NCI-H345 (cell line): ENCODE measurements around the gene AGO4.
"Not testable (repeated sequence)": the region's sequence is repeated elsewhere in the genome, so short reads cannot be mapped to it uniquely, and the experiment has no call there.

Source experiments
- DNase-seq: peaks from one replicate; lab custom pipeline; 2025; lab: John Stamatoyannopoulos, UW

The AGO4 gene

DNA sequence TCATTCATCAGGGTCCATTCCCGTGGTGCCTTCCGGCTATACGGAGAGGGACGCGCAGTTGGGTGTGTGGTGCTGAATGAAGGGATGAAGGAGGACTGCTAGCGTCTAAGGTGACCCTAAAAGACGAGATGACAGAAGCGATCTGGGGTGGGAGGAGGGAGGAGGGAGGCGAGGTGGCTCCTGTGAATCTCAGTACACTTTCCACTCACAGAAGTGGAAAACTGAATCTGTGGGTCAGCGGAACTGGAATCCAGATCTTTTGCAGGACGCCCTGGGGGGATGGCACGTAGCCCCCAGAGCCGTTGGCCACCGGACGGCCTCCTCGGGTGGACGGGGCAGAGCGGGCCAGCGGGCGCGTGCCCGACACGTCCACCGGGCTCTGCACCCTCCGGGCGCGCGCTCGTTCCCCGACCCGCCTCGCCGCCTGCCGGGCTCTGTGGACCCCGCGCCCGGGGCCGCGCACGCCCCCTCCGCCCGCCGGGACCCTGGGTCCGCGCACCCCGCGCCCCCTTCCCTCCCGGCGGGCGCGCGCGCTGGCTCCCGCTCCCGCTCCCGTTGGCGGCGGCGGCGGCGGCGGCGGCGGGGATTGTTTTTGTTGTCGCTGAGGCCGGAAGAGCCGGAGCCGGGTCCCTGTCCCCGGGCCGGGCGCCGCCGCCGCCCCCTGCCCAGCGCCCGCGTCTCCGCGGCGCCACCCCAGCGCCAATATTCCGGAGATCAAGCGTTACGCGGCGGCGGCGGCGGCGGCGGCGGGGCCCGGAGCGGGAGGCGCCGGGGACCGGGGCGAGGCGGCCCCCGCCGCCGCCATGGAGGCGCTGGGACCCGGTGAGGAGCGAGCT lies at the start of gene AGO4:
AGO4 (plus strand) TSS at position 403 of the 836 bp plus-strand sequence; CDS start at position 804, 401 bp downstream.
- DNase-seq = peak; percentile 59

DNA sequence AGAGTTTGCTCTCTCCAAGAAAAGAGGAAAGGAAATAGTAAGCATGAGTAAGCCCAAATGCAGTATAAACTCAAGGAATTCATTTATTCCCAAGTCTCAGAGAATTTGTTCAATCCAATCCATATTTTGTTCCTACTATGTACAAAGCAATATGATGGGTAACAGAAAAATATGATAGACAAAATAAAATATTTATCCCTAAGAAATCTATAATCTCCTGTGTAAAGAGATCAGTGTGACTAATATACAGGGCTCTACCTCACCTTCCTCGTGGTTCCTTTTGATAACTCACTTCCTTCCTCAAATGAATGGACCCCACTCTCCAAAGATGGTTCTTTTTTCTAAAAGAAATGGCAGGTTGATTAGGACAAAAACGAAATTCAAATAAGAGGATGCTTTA lies 45.7 kb upstream of the AGO4 start:
- DNase-seq = no peak

DNA sequence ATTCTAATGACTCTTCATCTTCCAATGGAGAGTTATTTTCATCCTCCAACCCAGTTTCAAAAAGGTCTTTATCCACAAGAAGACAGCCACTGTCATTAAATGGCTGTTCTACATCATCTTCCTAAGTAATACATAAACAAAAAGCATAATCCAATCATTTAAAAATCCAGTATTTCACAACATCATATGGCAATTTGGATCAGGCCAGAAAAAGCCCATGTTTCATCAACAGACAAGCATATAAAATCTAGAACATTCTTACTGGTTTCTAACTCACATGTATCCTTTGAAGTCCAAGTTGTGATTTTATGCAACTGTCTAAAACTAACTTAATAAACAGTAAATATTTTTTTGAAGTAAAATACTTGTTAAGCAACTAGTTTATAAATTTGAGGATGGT lies 44.6 kb upstream of the AGO4 start:
- no peak for DNase-seq

DNA sequence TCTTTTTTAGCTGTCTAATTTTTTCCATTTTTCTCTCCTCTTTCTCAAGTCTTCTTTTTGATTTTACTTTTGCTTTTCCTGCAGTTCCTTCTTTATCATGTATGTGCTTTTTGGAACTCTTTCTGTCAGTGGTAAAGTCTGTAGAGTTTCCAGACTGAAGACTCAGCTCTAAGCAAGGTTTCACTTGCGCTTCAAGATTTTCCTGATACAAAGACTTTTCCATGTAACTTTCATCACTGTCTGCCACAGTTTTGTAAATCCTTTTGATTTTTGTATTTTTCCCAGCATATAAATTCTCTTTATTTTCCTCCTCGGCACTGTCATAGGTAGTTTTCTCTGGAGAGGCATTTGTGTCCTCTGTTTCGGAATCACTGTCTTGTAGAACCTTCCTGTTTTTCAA lies 43.5 kb upstream of the AGO4 start:
- no peak for DNase-seq

DNA sequence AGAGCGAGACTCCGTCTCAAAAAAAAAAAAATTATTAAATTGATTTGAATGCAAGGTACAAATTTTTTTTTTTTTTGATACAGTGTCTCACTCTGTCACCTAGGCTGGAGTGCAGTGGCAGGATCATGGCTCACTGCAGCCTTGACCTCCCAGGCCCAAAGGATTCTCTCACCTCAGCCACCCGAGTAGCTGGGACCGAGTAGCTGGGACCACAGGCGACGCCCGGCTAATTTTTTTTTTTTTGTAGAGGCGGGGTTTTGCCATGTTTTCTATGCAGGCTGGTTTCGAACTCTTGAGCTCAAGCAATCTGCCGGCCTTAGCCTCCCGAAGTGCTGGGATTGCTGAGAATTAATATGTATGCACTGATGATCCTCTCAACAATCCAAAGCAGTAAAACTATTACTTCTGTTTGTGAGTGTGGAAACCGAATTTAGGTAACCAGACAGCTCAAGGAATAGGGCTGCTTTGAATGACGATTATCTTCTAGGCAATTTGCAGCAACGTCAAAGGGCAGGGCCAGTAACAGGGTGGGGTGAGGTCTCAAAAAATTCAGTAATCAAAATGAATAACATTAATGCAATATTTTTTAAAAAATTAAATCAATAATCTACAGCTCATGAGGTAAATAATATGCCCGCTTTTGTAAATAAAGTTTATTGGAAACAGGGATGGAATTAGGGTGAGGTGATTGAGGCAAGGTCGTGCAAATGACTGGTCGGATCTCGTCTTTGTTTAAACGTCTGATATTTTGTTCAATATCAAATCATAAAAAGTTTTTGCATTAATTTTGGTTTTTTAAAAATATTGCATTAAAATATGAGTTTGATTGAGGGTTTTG lies 39.2 kb upstream of the AGO4 start:
- no peak for DNase-seq

DNA sequence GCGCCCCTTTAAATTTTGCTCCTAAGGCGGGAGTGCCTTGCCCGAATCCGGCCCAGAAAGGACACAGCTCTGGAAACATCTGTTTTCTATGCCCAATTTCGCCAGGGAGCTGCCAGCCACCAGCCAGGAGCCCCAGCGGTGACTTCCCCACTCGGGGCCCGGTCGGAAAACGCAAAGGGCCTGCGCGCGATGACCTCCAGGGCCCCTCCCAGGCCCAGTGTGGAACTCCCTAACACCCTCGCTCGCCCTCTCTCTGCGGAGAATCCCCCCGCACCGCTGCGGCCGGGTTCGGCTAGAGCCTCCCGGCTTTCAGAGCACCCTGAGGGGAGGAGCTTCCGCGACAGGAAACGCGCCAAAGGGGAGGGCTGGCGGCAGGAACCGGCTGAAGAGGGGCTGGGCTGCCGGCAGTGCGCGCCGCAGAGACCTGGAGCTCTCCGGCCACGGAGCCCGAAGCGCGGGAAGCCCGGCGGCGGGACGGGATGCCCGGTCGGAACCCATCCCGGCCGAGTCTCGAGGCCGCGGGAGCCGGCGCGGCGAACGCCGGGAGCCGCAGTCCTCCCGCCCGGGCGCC lies 38.5 kb upstream of the AGO4 start:
- peak; percentile 87 for DNase-seq

DNA sequence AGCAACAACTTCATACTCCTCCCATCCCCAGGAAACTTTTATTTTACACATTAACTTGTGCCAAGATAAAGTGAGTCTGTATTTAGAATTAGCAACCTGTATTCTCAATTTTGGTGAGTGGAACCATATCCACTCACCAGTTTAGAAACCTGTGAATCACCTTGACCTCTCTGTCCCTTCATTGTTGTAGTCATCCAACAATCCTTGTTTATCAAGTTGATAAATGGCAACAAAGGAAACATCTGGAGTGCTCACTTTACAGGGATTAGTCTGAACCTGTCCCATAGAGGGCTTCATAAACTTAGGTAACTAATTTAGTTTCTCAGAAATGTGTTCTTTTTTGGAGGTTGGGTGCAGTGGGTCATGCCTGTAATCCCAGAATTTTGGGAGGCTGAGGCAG lies 34.1 kb upstream of the AGO4 start:
- DNase-seq = no peak

DNA sequence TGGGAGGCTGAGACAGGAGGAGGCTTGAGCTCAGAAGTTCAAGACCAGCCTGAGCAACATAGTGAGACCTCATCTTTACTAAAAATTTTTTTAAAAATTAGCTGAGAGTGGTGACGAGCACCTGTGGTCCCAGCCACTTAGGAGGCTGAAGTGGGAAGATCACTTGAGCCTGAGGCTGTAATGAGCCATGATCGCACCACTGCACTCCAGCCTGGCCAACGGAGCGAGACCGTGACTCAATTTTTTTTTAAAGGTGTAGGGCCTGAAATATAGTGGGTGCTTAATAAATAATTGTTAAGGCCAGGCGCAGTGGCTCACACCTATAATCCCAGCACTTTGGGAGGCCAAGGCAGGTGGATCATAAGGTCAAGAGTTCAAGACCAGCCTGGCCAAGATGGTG lies 31.6 kb upstream of the AGO4 start:
- not testable (repeated sequence) for DNase-seq

DNA sequence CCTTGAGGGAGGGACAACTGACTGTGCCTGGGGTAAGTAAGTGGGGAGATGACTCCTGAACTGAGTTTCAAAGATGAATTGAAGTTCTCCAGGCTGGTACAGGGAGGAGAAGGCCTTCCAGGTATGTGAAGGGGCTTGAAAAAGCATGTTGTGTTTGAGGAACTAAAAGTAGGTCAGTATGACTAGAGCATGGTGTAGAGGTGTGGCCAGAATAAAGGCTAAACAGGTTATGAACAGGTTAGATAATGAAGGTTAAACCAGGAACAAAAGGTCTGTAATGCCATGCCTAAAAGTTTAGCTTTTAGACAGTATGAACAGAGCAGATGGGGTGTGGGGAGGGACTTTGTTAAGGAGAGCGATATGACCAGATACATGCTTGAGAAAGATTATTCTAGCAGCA lies 30.7 kb upstream of the AGO4 start:
- DNase-seq = no peak

DNA sequence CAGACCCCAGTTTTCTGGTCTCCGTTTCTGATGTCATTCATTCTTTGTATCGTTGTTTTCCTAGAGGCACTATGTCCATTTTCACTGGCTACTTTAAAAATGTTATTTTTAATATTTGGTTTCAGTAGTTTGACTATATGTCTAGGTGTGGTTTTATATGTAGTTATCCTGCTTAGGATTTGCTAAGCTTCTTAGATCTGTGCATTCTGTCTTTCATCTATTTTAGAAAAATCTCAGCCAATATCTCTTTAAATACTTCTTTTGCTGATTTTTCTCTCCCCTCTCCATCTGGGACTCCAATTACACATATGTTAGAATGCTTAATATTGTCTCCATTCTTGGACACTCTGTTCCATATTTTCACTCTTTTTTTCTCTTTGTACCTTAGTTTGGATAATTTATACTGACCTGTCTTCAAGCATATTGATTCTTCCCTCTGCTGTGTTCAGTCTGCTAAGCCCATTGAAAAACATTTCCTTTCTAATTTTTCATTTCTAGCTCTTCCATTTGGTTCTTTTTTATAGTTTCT lies 24.7 kb upstream of the AGO4 start:
- DNase-seq = no peak

DNA sequence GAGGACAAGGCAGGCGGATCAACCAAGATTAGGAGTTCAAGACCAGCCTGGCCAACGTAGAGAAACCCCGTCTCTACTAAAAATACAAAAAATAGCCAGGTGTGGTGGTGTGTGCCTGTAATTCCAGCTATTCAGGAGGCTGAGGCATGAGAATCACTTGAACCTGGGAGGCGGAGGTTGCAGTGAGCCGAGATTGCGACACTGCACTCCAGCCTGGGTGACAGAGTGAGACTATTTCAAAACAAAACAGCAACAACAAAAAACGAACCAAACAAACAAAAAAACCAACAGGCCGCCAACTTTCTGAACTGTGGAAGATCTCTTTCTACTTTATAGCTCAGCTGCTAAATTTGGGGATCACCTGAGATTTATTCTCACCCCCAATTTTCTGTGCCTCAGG lies 23.5 kb upstream of the AGO4 start:
- DNase-seq = not testable (repeated sequence)

DNA sequence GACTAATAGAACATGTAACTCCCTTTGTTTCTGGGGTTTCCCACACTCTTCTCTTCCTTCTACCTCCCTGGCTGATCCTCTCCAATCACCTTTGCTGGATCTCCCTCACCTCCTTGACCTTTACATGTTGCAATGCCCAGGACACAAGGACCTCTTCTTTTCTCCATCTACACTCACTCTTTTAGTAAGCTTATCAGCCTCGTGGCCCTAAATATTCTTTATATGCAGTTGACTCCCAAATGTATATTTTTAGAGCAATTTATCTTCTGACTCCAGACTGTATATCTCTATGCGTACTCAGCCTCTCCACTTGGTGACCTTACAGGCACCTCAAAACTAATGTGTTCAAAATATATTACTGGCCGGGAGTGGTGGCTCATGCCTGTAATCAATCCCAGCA lies 19.7 kb upstream of the AGO4 start:
- DNase-seq = no peak

DNA sequence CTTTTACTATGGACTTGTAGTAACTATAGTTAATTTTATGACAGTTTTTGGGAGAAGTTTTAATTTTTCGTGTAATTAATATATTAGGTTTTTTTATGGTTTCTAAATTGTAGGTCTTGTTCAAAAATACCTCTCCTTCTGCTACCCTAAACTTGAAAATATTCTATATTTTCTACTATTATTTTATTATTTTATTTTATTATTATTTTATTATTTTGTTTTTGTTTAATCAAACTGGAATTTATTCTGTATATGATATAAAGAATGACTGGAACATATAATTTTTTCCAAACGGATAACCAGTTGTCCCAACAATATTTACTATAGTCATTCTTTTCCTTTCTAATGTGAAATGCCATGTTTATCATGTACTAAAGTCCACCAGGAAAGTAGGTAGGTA lies 17.1 kb upstream of the AGO4 start:
- no peak for DNase-seq

DNA sequence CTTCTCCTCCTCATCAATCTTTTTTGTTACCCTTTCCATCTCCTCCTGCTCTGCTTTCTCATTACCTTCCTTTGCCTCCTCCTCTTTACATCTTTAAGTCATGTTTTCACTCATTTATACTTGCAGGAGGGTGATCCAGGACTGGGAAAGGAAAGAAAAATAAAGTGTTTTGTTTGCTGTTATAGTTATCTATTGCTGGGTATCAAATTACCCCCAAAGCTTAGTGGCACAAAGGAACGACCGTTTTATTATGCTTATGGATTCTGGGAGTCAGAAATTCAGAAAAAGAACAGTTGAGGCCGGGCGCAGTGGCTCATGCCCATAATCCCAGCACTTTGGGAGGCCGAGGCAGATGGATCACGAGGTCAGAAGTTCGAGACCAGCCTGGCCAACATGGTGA lies 12.5 kb upstream of the AGO4 start:
- DNase-seq = no peak

DNA sequence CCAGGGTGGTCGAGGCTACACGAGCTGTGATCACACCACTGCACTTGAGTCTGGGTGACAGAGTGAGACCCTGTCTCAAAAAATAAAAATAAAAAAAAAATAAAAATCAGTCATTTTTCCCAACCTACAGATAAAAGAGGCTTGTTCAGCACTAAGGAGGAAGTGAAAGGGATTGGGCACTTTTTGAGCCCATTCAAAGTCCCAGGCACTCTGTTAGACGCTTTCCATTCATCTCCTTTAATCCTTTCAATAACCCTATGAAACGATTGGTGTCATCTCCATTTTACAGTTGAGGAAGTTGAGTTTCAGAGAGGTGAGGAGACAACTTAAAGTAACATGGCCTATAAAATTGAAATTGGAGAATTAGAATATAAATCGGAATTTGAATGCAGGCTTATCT lies 10.4 kb upstream of the AGO4 start:
- DNase-seq = no peak

DNA sequence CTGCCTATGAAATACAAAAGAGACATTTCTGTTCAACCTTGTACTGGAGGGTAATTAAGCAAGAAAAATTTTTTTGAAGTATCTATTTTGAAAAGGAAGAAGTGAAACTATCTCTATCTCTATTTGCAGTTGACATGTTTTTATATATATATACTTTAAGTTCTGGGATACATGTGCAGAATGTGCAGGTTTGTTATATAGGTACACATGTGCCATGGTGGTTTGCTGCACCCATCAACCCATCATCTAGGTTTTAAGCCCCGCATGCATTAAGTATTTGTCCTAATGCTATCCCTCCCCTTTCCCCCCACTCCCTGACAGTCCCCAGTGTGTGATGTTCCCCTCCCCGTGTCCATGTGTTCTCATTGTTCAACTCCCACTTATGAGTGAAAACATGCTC lies 9.8 kb upstream of the AGO4 start:
- not testable (repeated sequence) for DNase-seq

DNA sequence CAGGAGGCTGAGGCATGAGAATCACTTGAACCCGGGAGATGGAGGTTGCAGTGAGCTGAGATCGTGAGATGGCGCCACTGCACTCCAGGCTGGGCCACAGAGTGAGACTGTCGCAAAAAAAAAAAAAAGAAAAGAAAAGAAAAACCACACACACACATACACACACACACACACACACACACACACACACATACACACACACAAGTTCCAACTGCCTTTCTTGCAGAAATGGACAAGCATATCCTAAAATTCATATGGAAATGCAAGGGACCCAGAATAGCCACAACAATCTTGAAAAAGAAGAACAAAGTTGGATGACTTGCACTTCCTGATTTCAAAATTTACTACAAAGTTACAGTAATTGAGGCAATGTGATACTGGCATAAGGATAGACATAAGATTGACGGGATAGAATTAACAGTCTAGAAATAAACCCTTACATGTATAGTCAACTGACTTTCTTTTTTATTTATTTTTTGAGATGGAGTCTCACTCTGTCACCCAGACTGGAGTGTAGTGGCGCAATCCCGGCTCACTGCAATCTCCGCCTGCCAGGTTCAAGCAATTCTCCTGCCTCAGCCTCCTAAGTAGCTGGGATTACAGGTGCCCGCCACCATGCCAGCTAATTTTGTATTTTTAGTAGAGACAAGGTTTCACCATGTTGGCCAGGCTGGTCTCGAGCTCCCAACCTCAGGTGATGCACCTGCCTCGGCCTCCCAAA lies 7.5 kb upstream of the AGO4 start:
- DNase-seq = not testable (repeated sequence)

DNA sequence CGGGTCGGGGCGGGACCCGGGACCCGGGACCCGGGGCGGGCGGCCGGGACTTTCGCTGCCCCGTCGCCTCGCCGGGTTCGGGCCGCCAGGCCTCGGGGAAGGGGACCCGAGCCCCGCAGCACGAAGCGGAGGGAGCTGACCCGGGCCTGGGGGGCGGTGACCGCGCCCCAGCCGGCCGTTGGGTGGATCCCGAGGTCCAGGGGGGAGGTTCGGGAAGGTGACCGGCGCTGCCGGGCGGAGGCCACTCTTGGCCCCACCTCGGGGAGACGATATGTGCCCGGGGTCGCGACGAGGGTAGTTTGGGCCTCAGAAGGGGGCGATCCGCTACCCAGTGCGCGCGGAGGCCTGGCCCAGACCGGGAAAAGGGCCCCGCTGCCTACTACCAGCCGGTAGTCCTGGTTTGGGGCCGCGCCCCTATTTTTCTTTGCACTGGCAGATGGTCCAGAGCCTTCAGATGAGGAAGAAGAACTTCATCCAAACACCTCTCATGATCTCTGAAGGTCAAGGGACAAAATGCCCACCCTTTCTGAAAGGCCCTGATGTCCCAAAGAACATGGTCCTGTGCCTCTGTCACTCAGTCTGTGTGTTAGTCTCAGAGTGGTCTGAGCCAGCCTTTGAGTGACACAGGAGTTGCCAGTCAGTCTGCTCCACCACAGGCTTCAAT lies 766 bp downstream of the AGO4 start:
- DNase-seq = no peak

DNA sequence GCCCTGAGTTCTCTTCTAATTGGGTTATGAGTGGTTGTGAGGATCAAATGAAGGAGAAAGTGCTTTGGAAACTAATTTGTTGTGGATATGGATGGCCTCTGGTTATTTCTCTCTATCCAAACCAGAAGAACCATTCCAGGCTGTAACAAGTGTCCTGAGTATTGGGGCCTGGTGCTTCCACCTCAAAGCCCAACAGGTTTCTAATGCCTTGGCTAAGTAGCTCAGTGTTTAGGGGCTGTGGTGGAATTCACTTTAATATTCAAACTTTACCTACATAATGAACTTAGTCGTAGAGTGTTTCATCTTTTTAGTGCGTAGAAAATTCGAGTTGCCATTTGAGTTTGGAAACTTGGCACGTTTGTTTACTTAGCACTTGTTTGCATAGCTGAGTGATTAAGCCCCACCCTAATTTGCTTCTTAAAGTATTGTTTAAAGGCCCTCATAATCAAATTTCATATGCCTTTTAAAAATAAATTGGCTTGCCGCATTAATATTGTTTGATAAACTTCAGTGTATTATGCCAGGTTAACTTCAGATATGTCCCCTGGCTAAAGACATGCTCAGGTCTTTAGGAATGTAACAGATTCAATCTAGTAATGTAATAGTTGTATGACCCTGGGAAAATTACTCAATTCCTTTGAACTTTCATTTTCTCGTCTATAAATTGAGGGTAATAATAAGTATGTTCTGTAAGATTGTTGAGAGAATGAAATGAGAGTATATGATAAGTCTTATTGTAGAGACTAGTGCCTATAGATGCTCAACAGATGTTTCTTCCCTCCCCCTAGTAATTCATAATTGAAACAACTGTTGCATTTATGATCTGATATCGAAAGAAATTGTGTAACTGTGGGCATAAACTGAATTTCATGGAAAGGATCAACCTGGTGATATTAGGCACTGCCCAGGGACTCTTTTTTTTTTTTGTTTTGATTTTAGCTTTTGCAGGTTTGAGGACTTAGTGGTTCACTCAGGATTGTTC lies 1.6 kb downstream of the AGO4 start:
- no peak for DNase-seq
